ENCODE measurements around the gene UBE2QL1.

DNA sequence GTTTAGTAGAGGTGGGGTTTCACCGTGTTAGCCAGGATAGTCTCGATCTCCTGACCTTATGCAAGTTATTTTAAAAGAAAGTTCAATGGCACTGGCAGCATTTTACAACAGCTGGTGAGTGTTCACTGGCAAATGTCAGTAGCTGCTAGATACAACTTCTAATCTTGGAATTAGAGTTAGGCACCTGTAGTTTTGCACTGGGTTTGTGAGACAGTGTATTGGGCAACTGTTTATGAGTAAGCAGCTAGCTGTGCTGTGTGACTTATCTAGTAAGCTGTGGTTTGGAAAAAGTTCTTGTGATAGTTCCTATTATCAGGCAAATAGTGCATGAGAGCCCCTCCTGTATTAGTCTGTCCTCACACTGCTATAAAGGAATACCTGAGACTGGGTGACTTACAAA, 61.5 kb downstream of the UBE2QL1 start:
- TF ChIP-seq CTCF (IDR thresholded peaks at IDR 0.05) = no peak
- no peak for TF ChIP-seq POLR2AphosphoS5 (IDR thresholded peaks at IDR 0.05)
